ENCODE results near the gene PTPN5.
"Not testable (repeated sequence)": the region's sequence is repeated elsewhere in the genome, so short reads cannot be mapped to it uniquely, and the experiment has no call there.

Gene PTPN5

GRCh38 chr11:18699269-18699596 is 92.4 kb downstream of the PTPN5 start:
- ChIA-PET CTCF (no interaction called here), POLR2A (interaction anchor here (1.2 to 2.4 kb wide), 3 partner anchors 13 to 66 kb away, joined by 4 to 14 read pairs (median 8); partner anchors contain the start of gene SPTY2D1)
- DNase-seq (ENCODE audit: extremely low spot score): no peak
- TF ChIP-seq LEF1 (IDR thresholded peaks at IDR 0.05; ENCODE audit: borderline replicate concordance) (no peak), FOXA1 (IDR thresholded peaks at IDR 0.05) (no peak), BHLHE40 (IDR thresholded peaks at IDR 0.05; ENCODE audit: borderline replicate concordance) (no peak), TARDBP (IDR thresholded peaks at IDR 0.05) (no peak), L3MBTL2 (conservative IDR thresholded peaks at IDR 0.05) (no peak), ARNT (IDR thresholded peaks at IDR 0.05) (no peak), NFRKB (IDR thresholded peaks at IDR 0.05) (no peak), PKNOX1 (IDR thresholded peaks at IDR 0.05) (no peak), SP1 (IDR thresholded peaks at IDR 0.05) (no peak), ZNF384 (IDR thresholded peaks at IDR 0.05) (no peak)

GRCh38 chr11:18698341-18699268 is 93.0 kb downstream of the PTPN5 start, which contains the start of gene TMEM86A:
Gene TMEM86A, plus strand, starts transcription at chr11:18698779. Its CDS starts 108 bp downstream, at chr11:18698887.
- TF ChIP-seq FOXK2 (IDR thresholded peaks at IDR 0.05): no peak
- TF ChIP-seq SP1 (IDR thresholded peaks at IDR 0.05): no peak
- no peak for TF ChIP-seq ARNT (IDR thresholded peaks at IDR 0.05)
- no peak for TF ChIP-seq FOXA1 (IDR thresholded peaks at IDR 0.05)
- TF ChIP-seq ELF4 (IDR thresholded peaks at IDR 0.05): no peak
- DNase-seq (ENCODE audit: extremely low spot score): peak; percentile 96
- POLR2A ChIA-PET: interaction anchor here (0.8 to 2.4 kb wide), 4 partner anchors 14 to 65 kb away, joined by 3 to 14 read pairs (median 6); partner anchors contain the start of gene SPTY2D1
- CTCF ChIA-PET: no interaction called here

- POLR2A ChIA-PET: interaction anchor here (2.1 to 2.4 kb wide), 2 partner anchors 24 to 64 kb away, joined by 8 to 14 read pairs; partner anchors contain the start of gene SPTY2D1
- TF ChIP-seq TARDBP (IDR thresholded peaks at IDR 0.05) (no peak), SP1 (IDR thresholded peaks at IDR 0.05) (no peak), ZNF384 (IDR thresholded peaks at IDR 0.05) (no peak), PKNOX1 (IDR thresholded peaks at IDR 0.05) (no peak), ELF4 (IDR thresholded peaks at IDR 0.05) (no peak), L3MBTL2 (conservative IDR thresholded peaks at IDR 0.05) (no peak), LEF1 (IDR thresholded peaks at IDR 0.05; ENCODE audit: borderline replicate concordance) (no peak), BHLHE40 (IDR thresholded peaks at IDR 0.05; ENCODE audit: borderline replicate concordance) (no peak), CTBP1 (IDR thresholded peaks at IDR 0.05; ENCODE audit: borderline replicate concordance) (no peak)
- CTCF ChIA-PET: no interaction called here
- no peak for DNase-seq (ENCODE audit: extremely low spot score)
Measured at GRCh38 chr11:18697576-18697975, 94.0 kb downstream of the PTPN5 start.

- POLR2A ChIA-PET: no interaction called here
- no peak for DNase-seq (ENCODE audit: extremely low spot score)
- TF ChIP-seq SP1 (IDR thresholded peaks at IDR 0.05) (no peak), ARNT (IDR thresholded peaks at IDR 0.05) (no peak), L3MBTL2 (conservative IDR thresholded peaks at IDR 0.05) (no peak), NFRKB (IDR thresholded peaks at IDR 0.05) (no peak), FOXK2 (IDR thresholded peaks at IDR 0.05) (no peak), HDGF (IDR thresholded peaks at IDR 0.05; ENCODE audit: borderline replicate concordance) (no peak), ELF4 (IDR thresholded peaks at IDR 0.05) (no peak), CTBP1 (IDR thresholded peaks at IDR 0.05; ENCODE audit: borderline replicate concordance) (no peak), LEF1 (IDR thresholded peaks at IDR 0.05; ENCODE audit: borderline replicate concordance) (no peak), TARDBP (IDR thresholded peaks at IDR 0.05) (no peak), FOXM1 (IDR thresholded peaks at IDR 0.05; ENCODE audit: borderline replicate concordance) (no peak), PKNOX1 (IDR thresholded peaks at IDR 0.05) (no peak), SUZ12 (IDR thresholded peaks at IDR 0.05) (no peak), FOXA1 (IDR thresholded peaks at IDR 0.05) (no peak), ZNF384 (IDR thresholded peaks at IDR 0.05) (no peak), BHLHE40 (IDR thresholded peaks at IDR 0.05; ENCODE audit: borderline replicate concordance) (no peak)
- CTCF ChIA-PET: no interaction called here
Measured at GRCh38 chr11:18696638-18697225, 94.9 kb downstream of the PTPN5 start.

GRCh38 chr11:18692941-18693760 is 98.4 kb downstream of the PTPN5 start:
- ChIA-PET CTCF (no interaction called here), POLR2A (no interaction called here)
- TF ChIP-seq LEF1 (IDR thresholded peaks at IDR 0.05; ENCODE audit: borderline replicate concordance) (no peak), ELF4 (IDR thresholded peaks at IDR 0.05) (no peak), SP1 (IDR thresholded peaks at IDR 0.05) (no peak), SUZ12 (IDR thresholded peaks at IDR 0.05) (no peak), BHLHE40 (IDR thresholded peaks at IDR 0.05; ENCODE audit: borderline replicate concordance) (no peak), CTBP1 (IDR thresholded peaks at IDR 0.05; ENCODE audit: borderline replicate concordance) (no peak), L3MBTL2 (conservative IDR thresholded peaks at IDR 0.05) (no peak), ZNF384 (IDR thresholded peaks at IDR 0.05) (no peak), NFRKB (IDR thresholded peaks at IDR 0.05) (no peak), FOXK2 (IDR thresholded peaks at IDR 0.05) (no peak), FOXM1 (IDR thresholded peaks at IDR 0.05; ENCODE audit: borderline replicate concordance) (no peak), FOXA1 (IDR thresholded peaks at IDR 0.05) (no peak), ARNT (IDR thresholded peaks at IDR 0.05) (no peak), TARDBP (IDR thresholded peaks at IDR 0.05) (no peak), PKNOX1 (IDR thresholded peaks at IDR 0.05) (no peak), HDGF (IDR thresholded peaks at IDR 0.05; ENCODE audit: borderline replicate concordance) (no peak)
- DNase-seq (ENCODE audit: extremely low spot score): no peak

GRCh38 chr11:18691467-18692140 is 100.0 kb downstream of the PTPN5 start:
- DNase-seq (ENCODE audit: extremely low spot score); POLR2A ChIA-PET; CTCF ChIA-PET: not testable (repeated sequence)

Data from HEK293T (cell line).